HEK293 (cell line): ENCODE data around the gene SMPX.

Source experiments
- GLI4 ChIP-seq: fragments of 450-650 bp; formaldehyde crosslinking; IDR thresholded peaks from 2 replicates; pipeline ENCODE4 v1.5.1; 2016; ENCODE audit warnings: missing biosample characterization, missing genetic modification characterization
- KLF8 ChIP-seq: fragments of 450-650 bp; formaldehyde crosslinking; IDR thresholded peaks from 2 replicates; pipeline ENCODE4 v1.5.1; 2016; ENCODE audit warnings: missing biosample characterization, missing genetic modification characterization
- SCRT1 ChIP-seq: fragments of 450-650 bp; formaldehyde crosslinking; IDR thresholded peaks from 2 replicates; pipeline ENCODE4 v1.5.1; 2016; ENCODE audit warnings: missing biosample characterization, missing genetic modification characterization, borderline replicate concordance
- SP2 ChIP-seq: fragments of 450-650 bp; formaldehyde crosslinking; IDR thresholded peaks from 2 replicates; pipeline ENCODE4 v1.5.1; 2016; ENCODE audit warnings: missing biosample characterization, missing genetic modification characterization
- SP7 ChIP-seq: fragments of 450-650 bp; formaldehyde crosslinking; IDR thresholded peaks from 2 replicates; pipeline ENCODE4 v1.5.1; 2016; ENCODE audit warnings: missing biosample characterization, missing genetic modification characterization
- YY2 ChIP-seq: fragments of 450-650 bp; formaldehyde crosslinking; IDR thresholded peaks from 2 replicates; pipeline ENCODE4 v1.5.1; 2016; ENCODE audit warnings: missing biosample characterization, missing genetic modification characterization
- ZBTB7A ChIP-seq: fragments of 450-650 bp; formaldehyde crosslinking; IDR thresholded peaks from 2 replicates; pipeline ENCODE4 v1.5.1; 2016; ENCODE audit warnings: low read depth, missing biosample characterization, missing genetic modification characterization
- ZNF324 ChIP-seq: fragments of 450-650 bp; formaldehyde crosslinking; IDR thresholded peaks from 2 replicates; pipeline ENCODE4 v1.5.1; 2016; ENCODE audit warnings: missing biosample characterization, missing genetic modification characterization
- ZNF391 ChIP-seq: fragments of 450-650 bp; formaldehyde crosslinking; IDR thresholded peaks from 2 replicates; pipeline ENCODE4 v1.5.1; 2016; ENCODE audit warnings: low read depth, missing biosample characterization, missing genetic modification characterization, borderline replicate concordance
- ZNF404 ChIP-seq: fragments of 450-650 bp; formaldehyde crosslinking; IDR thresholded peaks from 2 replicates; pipeline ENCODE4 v1.5.1; 2017; ENCODE audit warnings: missing biosample characterization, missing genetic modification characterization
- ZNF416 ChIP-seq: fragments of 450-650 bp; formaldehyde crosslinking; IDR thresholded peaks from 2 replicates; pipeline ENCODE4 v1.5.1; 2016; ENCODE audit warnings: missing biosample characterization, missing genetic modification characterization
- ZNF426 ChIP-seq: fragments of 450-650 bp; formaldehyde crosslinking; IDR thresholded peaks from 2 replicates; pipeline ENCODE4 v1.5.1; 2017; ENCODE audit warnings: missing biosample characterization, missing genetic modification characterization, mild to moderate bottlenecking, inconsistent platforms, moderate library complexity
- ZNF549 ChIP-seq: fragments of 450-650 bp; IDR thresholded peaks from 2 replicates; pipeline ENCODE4 v1.5.1; 2018; ENCODE audit warnings: missing biosample characterization, missing genetic modification characterization, mild to moderate bottlenecking, inconsistent platforms, moderate library complexity
- ZNF600 ChIP-seq: fragments of 450-650 bp; formaldehyde crosslinking; IDR thresholded peaks from 2 replicates; pipeline ENCODE4 v1.5.1; 2016; ENCODE audit warnings: missing biosample characterization, missing genetic modification characterization
- ZNF629 ChIP-seq: fragments of 450-650 bp; formaldehyde crosslinking; IDR thresholded peaks from 2 replicates; pipeline ENCODE4 v1.5.1; 2017; ENCODE audit warnings: missing biosample characterization, missing genetic modification characterization
- ZNF670 ChIP-seq: fragments of 450-650 bp; formaldehyde crosslinking; IDR thresholded peaks from 2 replicates; pipeline ENCODE4 v1.5.1; 2016; ENCODE audit warnings: missing biosample characterization, missing genetic modification characterization, low read depth
- ZNF701 ChIP-seq: fragments of 450-650 bp; formaldehyde crosslinking; IDR thresholded peaks from 2 replicates; pipeline ENCODE4 v1.5.1; 2016; ENCODE audit warnings: missing biosample characterization, missing genetic modification characterization
- ZNF747 ChIP-seq: fragments of 450-650 bp; formaldehyde crosslinking; IDR thresholded peaks from 2 replicates; pipeline ENCODE4 v1.5.1; 2016; ENCODE audit warnings: missing biosample characterization, missing genetic modification characterization
- ZNF76 ChIP-seq: fragments of 450-650 bp; formaldehyde crosslinking; IDR thresholded peaks from 2 replicates; pipeline ENCODE4; 2016; ENCODE audit warnings: low read depth, missing biosample characterization, missing genetic modification characterization, borderline replicate concordance
- ZSCAN30 ChIP-seq: fragments of 450-650 bp; IDR thresholded peaks from 2 replicates; pipeline ENCODE4 v1.5.1; 2018; ENCODE audit warnings: missing biosample characterization, mild to moderate bottlenecking, missing genetic modification characterization, moderate library complexity
- TF ChIP-seq, protein P1 (sequence below): fragments of 450-650 bp; formaldehyde crosslinking; IDR thresholded peaks from 2 replicates; pipeline ENCODE4 v1.5.1; 2017; ENCODE audit warnings: missing biosample characterization, missing genetic modification characterization
- TF ChIP-seq, protein P2 (sequence below): fragments of 450-650 bp; formaldehyde crosslinking; IDR thresholded peaks from 2 replicates; pipeline ENCODE4 v1.5.1; 2016; ENCODE audit warnings: missing biosample characterization, missing genetic modification characterization, low read depth
- TF ChIP-seq, protein P3 (sequence below): fragments of 450-650 bp; formaldehyde crosslinking; IDR thresholded peaks from 2 replicates; pipeline ENCODE4 v1.5.1; 2016; ENCODE audit warnings: missing biosample characterization, missing genetic modification characterization
- TF ChIP-seq, protein P4 (sequence below): fragments of 450-650 bp; formaldehyde crosslinking; IDR thresholded peaks from 2 replicates; pipeline ENCODE4 v1.5.1; 2016; ENCODE audit warnings: missing biosample characterization, missing genetic modification characterization, low read depth
- TF ChIP-seq, protein P5 (sequence below): sonication (generic); formaldehyde crosslinking; IDR thresholded peaks from 2 replicates; pipeline ENCODE4 v1.8.1; 2022; ENCODE audit warnings: mild to moderate bottlenecking, moderate library complexity, missing genetic modification reagents
- TF ChIP-seq, protein P6 (sequence below): fragments of 450-650 bp; formaldehyde crosslinking; IDR thresholded peaks from 2 replicates; pipeline ENCODE4 v1.5.1; 2016; ENCODE audit warnings: missing biosample characterization, missing genetic modification characterization
- TF ChIP-seq, protein P7 (sequence below): fragments of 450-650 bp; formaldehyde crosslinking; IDR thresholded peaks from 2 replicates; pipeline ENCODE4 v1.5.1; 2017; ENCODE audit warnings: missing biosample characterization, missing genetic modification characterization

Gene SMPX

DNA sequence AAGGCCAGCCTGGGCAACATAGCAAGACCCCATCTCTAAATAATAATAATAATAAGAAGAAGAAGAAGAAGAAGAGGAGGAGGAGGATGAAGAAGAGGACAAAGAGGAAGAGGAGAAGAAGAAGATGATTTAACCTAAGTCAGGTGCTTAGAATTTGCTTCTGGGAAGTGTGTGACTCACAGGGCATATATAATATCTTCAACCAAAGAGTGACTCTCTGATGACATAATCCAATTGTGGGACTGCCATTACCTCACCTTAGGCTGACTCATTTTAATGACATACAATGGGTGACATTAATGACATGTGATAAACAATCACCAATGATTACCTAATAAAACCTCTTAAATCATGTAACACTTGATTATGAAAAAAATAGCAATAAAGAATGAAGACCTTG, 48.8 kb upstream of the SMPX start (continued):
- TF ChIP-seq, protein P1, sequence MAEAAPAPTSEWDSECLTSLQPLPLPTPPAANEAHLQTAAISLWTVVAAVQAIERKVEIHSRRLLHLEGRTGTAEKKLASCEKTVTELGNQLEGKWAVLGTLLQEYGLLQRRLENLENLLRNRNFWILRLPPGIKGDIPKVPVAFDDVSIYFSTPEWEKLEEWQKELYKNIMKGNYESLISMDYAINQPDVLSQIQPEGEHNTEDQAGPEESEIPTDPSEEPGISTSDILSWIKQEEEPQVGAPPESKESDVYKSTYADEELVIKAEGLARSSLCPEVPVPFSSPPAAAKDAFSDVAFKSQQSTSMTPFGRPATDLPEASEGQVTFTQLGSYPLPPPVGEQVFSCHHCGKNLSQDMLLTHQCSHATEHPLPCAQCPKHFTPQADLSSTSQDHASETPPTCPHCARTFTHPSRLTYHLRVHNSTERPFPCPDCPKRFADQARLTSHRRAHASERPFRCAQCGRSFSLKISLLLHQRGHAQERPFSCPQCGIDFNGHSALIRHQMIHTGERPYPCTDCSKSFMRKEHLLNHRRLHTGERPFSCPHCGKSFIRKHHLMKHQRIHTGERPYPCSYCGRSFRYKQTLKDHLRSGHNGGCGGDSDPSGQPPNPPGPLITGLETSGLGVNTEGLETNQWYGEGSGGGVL (tag by site-specific recombination) = peak; percentile 79
- TF ChIP-seq ZNF670 (tag by site-specific recombination) (no peak), SP7 (tag by site-specific recombination) (peak; percentile 97), SP2 (tag by site-specific recombination) (0 out of 2 replicates have a peak, but pooled peaks have one; percentile 26), GLI4 (no peak), ZBTB7A (tag by site-specific recombination) (no peak), ZNF701 (tag by site-specific recombination) (no peak), ZNF76 (peak; percentile 46; the same call in 1 of the 2 replicates), ZSCAN30 (no peak), KLF8 (tag by site-specific recombination) (peak; percentile 96), ZNF747 (tag by site-specific recombination) (no peak), ZNF600 (tag by site-specific recombination) (no peak), ZNF426 (tag by site-specific recombination) (no peak), ZNF391 (tag by site-specific recombination) (0 out of 2 replicates have a peak, but pooled peaks have one; percentile 50), ZNF629 (tag by site-specific recombination) (peak; percentile 98), SCRT1 (no peak), ZNF549 (tag by site-specific recombination) (no peak), ZNF404 (tag by site-specific recombination) (no peak), YY2 (tag by site-specific recombination) (0 out of 2 replicates have a peak, but pooled peaks have one; percentile 51), ZNF416 (tag by site-specific recombination) (no peak), ZNF324 (tag by site-specific recombination) (peak; percentile 93)
- TF ChIP-seq, protein P2, sequence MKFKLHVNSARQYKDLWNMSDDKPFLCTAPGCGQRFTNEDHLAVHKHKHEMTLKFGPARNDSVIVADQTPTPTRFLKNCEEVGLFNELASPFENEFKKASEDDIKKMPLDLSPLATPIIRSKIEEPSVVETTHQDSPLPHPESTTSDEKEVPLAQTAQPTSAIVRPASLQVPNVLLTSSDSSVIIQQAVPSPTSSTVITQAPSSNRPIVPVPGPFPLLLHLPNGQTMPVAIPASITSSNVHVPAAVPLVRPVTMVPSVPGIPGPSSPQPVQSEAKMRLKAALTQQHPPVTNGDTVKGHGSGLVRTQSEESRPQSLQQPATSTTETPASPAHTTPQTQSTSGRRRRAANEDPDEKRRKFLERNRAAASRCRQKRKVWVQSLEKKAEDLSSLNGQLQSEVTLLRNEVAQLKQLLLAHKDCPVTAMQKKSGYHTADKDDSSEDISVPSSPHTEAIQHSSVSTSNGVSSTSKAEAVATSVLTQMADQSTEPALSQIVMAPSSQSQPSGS (tag by site-specific recombination) = peak; percentile 97
- TF ChIP-seq, protein P3, sequence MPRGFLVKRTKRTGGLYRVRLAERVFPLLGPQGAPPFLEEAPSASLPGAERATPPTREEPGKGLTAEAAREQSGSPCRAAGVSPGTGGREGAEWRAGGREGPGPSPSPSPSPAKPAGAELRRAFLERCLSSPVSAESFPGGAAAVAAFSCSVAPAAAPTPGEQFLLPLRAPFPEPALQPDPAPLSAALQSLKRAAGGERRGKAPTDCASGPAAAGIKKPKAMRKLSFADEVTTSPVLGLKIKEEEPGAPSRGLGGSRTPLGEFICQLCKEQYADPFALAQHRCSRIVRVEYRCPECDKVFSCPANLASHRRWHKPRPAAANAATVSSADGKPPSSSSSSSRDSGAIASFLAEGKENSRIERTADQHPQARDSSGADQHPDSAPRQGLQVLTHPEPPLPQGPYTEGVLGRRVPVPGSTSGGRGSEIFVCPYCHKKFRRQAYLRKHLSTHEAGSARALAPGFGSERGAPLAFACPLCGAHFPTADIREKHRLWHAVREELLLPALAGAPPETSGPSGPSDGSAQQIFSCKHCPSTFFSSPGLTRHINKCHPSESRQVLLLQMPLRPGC = peak; percentile 74
- TF ChIP-seq, protein P4, sequence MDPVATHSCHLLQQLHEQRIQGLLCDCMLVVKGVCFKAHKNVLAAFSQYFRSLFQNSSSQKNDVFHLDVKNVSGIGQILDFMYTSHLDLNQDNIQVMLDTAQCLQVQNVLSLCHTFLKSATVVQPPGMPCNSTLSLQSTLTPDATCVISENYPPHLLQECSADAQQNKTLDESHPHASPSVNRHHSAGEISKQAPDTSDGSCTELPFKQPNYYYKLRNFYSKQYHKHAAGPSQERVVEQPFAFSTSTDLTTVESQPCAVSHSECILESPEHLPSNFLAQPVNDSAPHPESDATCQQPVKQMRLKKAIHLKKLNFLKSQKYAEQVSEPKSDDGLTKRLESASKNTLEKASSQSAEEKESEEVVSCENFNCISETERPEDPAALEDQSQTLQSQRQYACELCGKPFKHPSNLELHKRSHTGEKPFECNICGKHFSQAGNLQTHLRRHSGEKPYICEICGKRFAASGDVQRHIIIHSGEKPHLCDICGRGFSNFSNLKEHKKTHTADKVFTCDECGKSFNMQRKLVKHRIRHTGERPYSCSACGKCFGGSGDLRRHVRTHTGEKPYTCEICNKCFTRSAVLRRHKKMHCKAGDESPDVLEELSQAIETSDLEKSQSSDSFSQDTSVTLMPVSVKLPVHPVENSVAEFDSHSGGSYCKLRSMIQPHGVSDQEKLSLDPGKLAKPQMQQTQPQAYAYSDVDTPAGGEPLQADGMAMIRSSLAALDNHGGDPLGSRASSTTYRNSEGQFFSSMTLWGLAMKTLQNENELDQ (tag by site-specific recombination) = no peak
- TF ChIP-seq, protein P5, sequence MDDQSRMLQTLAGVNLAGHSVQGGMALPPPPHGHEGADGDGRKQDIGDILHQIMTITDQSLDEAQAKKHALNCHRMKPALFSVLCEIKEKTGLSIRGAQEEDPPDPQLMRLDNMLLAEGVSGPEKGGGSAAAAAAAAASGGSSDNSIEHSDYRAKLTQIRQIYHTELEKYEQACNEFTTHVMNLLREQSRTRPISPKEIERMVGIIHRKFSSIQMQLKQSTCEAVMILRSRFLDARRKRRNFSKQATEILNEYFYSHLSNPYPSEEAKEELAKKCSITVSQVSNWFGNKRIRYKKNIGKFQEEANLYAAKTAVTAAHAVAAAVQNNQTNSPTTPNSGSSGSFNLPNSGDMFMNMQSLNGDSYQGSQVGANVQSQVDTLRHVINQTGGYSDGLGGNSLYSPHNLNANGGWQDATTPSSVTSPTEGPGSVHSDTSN (CRISPR knock-in tag) = no peak
- TF ChIP-seq, protein P6, sequence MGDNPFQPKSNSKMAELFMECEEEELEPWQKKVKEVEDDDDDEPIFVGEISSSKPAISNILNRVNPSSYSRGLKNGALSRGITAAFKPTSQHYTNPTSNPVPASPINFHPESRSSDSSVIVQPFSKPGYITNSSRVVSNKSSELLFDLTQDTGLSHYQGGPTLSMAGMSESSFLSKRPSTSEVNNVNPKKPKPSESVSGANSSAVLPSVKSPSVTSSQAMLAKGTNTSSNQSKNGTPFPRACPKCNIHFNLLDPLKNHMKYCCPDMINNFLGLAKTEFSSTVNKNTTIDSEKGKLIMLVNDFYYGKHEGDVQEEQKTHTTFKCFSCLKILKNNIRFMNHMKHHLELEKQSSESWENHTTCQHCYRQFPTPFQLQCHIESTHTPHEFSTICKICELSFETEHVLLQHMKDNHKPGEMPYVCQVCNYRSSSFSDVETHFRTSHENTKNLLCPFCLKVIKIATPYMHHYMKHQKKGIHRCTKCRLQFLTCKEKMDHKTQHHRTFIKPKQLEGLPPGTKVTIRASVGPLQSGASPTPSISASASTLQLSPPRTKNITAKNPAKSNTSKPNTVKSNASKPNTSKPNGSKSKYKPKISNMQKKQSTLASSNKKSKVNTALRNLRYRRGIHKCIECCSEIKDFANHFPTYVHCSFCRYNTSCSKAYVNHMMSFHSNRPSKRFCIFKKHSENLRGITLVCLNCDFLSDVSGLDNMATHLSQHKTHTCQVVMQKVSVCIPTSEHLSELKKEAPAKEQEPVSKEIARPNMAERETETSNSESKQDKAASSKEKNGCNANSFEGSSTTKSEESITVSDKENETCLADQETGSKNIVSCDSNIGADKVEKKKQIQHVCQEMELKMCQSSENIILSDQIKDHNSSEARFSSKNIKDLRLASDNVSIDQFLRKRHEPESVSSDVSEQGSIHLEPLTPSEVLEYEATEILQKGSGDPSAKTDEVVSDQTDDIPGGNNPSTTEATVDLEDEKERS (tag by site-specific recombination) = peak; percentile 8; the same call in 1 of the 2 replicates
- TF ChIP-seq, protein P7, sequence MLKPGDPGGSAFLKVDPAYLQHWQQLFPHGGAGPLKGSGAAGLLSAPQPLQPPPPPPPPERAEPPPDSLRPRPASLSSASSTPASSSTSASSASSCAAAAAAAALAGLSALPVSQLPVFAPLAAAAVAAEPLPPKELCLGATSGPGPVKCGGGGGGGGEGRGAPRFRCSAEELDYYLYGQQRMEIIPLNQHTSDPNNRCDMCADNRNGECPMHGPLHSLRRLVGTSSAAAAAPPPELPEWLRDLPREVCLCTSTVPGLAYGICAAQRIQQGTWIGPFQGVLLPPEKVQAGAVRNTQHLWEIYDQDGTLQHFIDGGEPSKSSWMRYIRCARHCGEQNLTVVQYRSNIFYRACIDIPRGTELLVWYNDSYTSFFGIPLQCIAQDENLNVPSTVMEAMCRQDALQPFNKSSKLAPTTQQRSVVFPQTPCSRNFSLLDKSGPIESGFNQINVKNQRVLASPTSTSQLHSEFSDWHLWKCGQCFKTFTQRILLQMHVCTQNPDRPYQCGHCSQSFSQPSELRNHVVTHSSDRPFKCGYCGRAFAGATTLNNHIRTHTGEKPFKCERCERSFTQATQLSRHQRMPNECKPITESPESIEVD (tag by site-specific recombination) = peak; percentile 67
